Activated CD8-positive, alpha-beta T cell treated with anti-CD3 and anti-CD28 coated beads for 36 hours (primary cell): ENCODE data around the gene GALNT14. TPM values are rescaled to one million over a fixed set of nuclear protein-coding genes. Genes with fewer than 3 reads are reported as not detected.

Source experiments
- ATAC-seq: fragments of 200-7000 bp; cut with Tn5 transposase; one replicate; pipeline ENCODE4 v1.10.0; 2021; ENCODE audit warnings: mild to moderate bottlenecking, moderate library complexity
- CTCF ChIA-PET: fragments of 350-600 bp; sonication (Branson Sonifier 250); formaldehyde crosslinking; loops from one replicate; lab custom pipeline; 2021; ENCODE audit warnings: antibody characterized with exemption; lab: Charles Lee
- POLR2A ChIA-PET: fragments of 350-600 bp; sonication (Branson Sonifier 250); formaldehyde crosslinking; loops from one replicate; lab custom pipeline; 2021; ENCODE audit warnings: antibody characterized with exemption; lab: Charles Lee
- DNase-seq: peaks from one replicate; pipeline ENCODE4 v3.0.0-alpha.2; 2020
- H3K27ac Mint-ChIP-seq: one replicate; pipeline ENCODE4 v1.8.0; 2021; ENCODE audit warnings: mild to moderate bottlenecking, mixed read lengths
- H3K27me3 Mint-ChIP-seq: one replicate; pipeline ENCODE4 v1.8.0; 2021; ENCODE audit warnings: mixed read lengths
- H3K36me3 Mint-ChIP-seq: one replicate; pipeline ENCODE4 v1.8.0; 2021; ENCODE audit warnings: low read depth, mixed read lengths
- H3K4me1 Mint-ChIP-seq: one replicate; pipeline ENCODE4 v1.8.0; 2021; ENCODE audit warnings: low read depth, mixed read lengths
- H3K4me3 Mint-ChIP-seq: one replicate; pipeline ENCODE4 v1.8.0; 2021; ENCODE audit warnings: mild to moderate bottlenecking, moderate library complexity, mixed read lengths
- H3K9me3 Mint-ChIP-seq: one replicate; pipeline ENCODE4 v1.8.0; 2021; ENCODE audit warnings: mixed read lengths
- intact Hi-C: fragments of 100-400 bp; cut with micrococcal nuclease; formaldehyde crosslinking; loops from one replicate; pipeline ENCODE4 v1.10.0; 2022
- total RNA-seq, 2 experiments: library from RNA; stranded (reverse); gene quantifications; one replicate each; pipeline ENCODE4 v1.2.3, GENCODE V29; 2021
- TF ChIP-seq, protein P1 (sequence below): fragments of 200-600 bp; IDR thresholded peaks from one replicate; pipeline ENCODE4 v1.8.0; 2022; ENCODE audit warnings: antibody characterized with exemption, mild to moderate bottlenecking

GALNT14 gene
- total RNA-seq, 2 experiments from 2014 or later: 1.1 to 1.9 TPM

DNA sequence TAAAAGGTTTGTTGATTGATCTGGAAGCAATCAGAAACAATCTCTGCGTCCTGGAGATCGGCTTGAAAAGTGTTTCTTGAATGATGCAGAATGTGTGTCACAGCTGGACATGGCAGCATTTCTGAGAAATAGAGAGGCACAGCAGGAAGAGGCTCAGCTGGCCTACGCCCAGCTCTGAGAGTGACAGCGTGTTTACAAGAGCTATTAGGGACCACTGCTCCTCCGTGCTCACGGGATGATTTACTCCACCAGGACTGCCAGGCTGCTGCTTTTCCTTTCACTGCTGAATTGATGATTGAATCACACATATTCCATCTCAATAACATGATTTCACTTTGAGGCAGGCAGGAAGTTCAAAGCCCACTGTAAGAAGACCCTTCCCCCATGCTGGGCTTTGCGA lies 62.8 kb downstream of the GALNT14 start:
- Mint-ChIP-seq H3K4me3 (no peak overlapping the region), H3K4me1 (no peaks in the 10 kb centered on the region), H3K9me3 (no peaks in the 10 kb centered on the region), H3K27ac (no peak overlapping the region), H3K27me3 (peaks cover 1% of the 10 kb centered on the region), H3K36me3 (no peaks in the 10 kb centered on the region)
- DNase-seq (no peak), ATAC-seq (no peak)
- intact Hi-C loops: no loop called here
- ChIA-PET POLR2A (no interaction called here), CTCF (no interaction called here)
- TF ChIP-seq, protein P1, sequence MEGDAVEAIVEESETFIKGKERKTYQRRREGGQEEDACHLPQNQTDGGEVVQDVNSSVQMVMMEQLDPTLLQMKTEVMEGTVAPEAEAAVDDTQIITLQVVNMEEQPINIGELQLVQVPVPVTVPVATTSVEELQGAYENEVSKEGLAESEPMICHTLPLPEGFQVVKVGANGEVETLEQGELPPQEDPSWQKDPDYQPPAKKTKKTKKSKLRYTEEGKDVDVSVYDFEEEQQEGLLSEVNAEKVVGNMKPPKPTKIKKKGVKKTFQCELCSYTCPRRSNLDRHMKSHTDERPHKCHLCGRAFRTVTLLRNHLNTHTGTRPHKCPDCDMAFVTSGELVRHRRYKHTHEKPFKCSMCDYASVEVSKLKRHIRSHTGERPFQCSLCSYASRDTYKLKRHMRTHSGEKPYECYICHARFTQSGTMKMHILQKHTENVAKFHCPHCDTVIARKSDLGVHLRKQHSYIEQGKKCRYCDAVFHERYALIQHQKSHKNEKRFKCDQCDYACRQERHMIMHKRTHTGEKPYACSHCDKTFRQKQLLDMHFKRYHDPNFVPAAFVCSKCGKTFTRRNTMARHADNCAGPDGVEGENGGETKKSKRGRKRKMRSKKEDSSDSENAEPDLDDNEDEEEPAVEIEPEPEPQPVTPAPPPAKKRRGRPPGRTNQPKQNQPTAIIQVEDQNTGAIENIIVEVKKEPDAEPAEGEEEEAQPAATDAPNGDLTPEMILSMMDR: no peak

DNA sequence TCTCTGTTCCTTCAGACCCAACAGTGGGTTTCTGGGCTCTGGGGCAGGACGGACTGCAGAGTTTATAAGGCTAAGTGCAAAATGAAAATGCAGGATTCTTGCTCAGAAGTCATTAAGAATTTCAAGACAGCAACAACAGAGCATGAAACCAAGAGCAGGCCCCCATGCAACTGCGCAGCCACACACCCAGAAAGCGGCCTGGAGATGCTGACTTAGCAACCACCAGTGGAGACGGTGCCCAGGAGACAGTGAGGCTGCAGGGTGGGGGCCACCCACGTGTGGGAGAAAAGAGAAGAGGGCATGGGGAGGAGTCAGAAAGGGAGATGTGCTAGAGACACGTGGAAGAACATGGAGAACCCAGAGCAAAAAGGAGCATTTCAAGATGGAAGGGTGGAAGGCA lies 66.5 kb downstream of the GALNT14 start:
- TF ChIP-seq, protein P1: no peak
- Mint-ChIP-seq H3K9me3 (no peaks in the 10 kb centered on the region), H3K27me3 (peaks cover 1% of the 10 kb centered on the region), H3K4me3 (no peak overlapping the region), H3K36me3 (no peaks in the 10 kb centered on the region), H3K27ac (no peak overlapping the region), H3K4me1 (no peaks in the 10 kb centered on the region)
- DNase-seq: no peak
- ATAC-seq: no peak
- ChIA-PET POLR2A (no interaction called here), CTCF (interaction anchor here (0.7 kb wide), 1 partner anchor 26 kb away, joined by 3 read pairs; no protein-coding TSS in a partner anchor)
- intact Hi-C loops: no loop called here

DNA sequence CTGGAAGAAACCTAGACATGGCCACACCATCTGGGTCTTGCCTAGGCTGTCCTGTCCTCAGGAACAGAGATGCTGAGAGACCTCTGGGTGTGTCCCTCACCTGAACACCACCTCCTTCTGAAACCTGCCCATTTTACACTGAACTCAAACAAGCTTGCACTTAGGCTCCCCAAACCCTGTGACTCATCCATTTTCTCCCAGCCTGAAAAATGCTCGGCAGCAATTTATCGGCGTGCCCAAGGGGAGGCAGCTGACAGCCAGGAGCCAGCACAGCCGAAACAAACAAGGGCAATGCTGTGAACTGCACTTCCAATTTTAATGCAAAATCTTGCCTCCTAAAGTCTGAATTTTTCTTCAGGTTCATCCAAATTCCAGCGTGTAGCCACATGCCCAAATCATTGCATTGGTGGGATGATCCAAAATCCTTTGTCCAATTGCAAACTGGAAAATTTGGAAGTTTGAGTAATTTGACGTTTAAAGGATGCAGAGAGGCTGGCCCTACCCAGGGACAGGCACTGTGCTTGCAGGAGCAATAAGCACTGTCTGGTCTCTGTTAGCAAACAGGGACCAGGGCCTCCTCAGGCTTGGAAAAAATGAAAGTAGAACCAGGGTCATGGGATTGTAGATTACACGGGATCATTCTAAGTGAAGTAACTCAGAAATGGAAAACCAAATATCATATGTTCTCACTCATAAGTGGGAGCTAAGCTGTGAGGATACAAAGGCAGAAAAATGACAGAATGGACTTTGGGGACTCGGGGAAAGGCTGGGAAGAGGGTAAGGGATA lies 67.7 kb downstream of the GALNT14 start:
- POLR2A ChIA-PET: no interaction called here
- Mint-ChIP-seq H3K4me1 (no peaks in the 10 kb centered on the region), H3K27ac (no peak overlapping the region), H3K27me3 (peaks cover 1% of the 10 kb centered on the region), H3K36me3 (no peaks in the 10 kb centered on the region), H3K4me3 (no peak overlapping the region), H3K9me3 (no peaks in the 10 kb centered on the region)
- no peak for ATAC-seq
- intact Hi-C loops: no loop called here
- TF ChIP-seq, protein P1: no peak
- CTCF ChIA-PET: interaction anchor here (1.0 kb wide), 1 partner anchor 9 kb away, joined by 3 read pairs; no protein-coding TSS in a partner anchor
- no peak for DNase-seq

DNA sequence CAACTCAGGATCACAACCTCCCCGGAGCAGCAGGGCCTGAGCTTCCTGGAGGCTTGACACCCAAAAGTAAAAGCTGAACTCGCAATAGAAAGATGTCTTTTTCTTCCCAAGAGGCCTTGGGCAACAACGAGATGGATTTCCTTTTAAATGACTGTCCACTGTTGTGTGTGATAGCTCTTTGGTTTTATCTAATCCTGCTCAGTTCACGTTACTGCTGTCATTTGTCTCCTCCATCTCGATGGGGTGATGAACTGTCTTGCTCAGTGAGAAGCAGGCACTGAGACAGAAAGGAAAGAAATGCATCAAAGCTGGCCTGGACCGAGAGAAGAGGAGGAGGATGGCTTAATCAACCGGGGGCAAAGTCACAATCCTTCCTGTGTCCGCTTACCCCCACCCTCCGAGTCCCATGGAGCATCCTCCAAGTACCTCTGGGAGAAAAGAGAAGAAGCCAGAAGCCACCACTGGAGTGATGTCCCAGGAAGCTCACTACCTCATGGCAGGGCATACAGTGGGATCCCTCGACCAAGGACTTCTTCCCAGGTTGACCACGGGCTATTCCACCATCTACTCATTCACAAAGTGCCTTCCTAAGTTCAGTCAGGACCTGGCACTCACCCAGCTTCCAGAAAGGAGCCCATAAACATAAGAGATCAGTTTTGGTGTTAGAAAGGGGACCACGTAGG lies 68.5 kb downstream of the GALNT14 start:
- no peak overlapping the region for H3K4me3 Mint-ChIP-seq
- H3K27ac Mint-ChIP-seq: no peak overlapping the region
- TF ChIP-seq, protein P1: no peak
- H3K4me1 Mint-ChIP-seq: no peaks in the 10 kb centered on the region
- intact Hi-C loops: no loop called here
- H3K36me3 Mint-ChIP-seq: no peaks in the 10 kb centered on the region
- ChIA-PET CTCF (no interaction called here), POLR2A (no interaction called here)
- H3K27me3 Mint-ChIP-seq: peaks cover 1% of the 10 kb centered on the region
- ATAC-seq (no peak), DNase-seq (no peak)
- no peaks in the 10 kb centered on the region for H3K9me3 Mint-ChIP-seq

DNA sequence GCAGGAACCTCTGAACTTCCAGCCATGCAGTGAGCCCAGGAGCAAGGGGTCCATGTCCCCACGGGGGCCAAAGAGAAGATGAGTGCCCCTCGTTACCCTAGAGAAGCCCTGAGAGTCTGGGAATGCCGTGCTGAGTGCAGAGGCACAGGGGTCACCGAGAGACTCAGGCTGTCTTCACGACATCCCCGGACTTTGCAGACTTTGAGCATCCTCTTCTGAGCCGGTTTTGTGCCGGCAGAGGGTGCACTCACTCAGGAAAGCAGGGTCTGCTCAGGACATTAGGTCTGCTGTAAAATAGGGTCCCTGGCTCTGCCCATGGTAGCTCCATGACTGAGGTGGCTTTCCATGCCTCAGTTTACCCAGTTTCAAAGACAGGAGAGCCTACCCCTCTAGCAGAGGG lies 71.0 kb downstream of the GALNT14 start:
- H3K4me3 Mint-ChIP-seq: no peak overlapping the region
- H3K36me3 Mint-ChIP-seq: no peaks in the 10 kb centered on the region
- intact Hi-C loops: no loop called here
- TF ChIP-seq, protein P1: no peak
- ChIA-PET POLR2A (no interaction called here), CTCF (no interaction called here)
- H3K27me3 Mint-ChIP-seq: peaks cover 3% of the 10 kb centered on the region
- H3K9me3 Mint-ChIP-seq: no peaks in the 10 kb centered on the region
- H3K27ac Mint-ChIP-seq: no peak overlapping the region
- H3K4me1 Mint-ChIP-seq: no peaks in the 10 kb centered on the region
- ATAC-seq (no peak), DNase-seq (no peak)
